H1 (cell line): ENCODE results near the gene SCAMP4.

Experiments used
- BACH1 ChIP-seq: IDR thresholded peaks from 2 replicates; pipeline ENCODE4 v1.6.1; 2012; ENCODE audit warnings: low read length, improper control_type of control experiment
- CREB1 ChIP-seq: IDR thresholded peaks from 2 replicates; pipeline ENCODE4 v1.6.1; 2012; ENCODE audit warnings: inconsistent platforms
- CTCF ChIP-seq, 3 experiments: IDR thresholded peaks; 1 replicate in 2 of 3; 2 replicates in 1 of 3; pipeline versions ENCODE4 v1.5.1 to v1.6.1; 2011; ENCODE audit warnings: low read length in 3 of 3, mild to moderate bottlenecking in 3 of 3, inconsistent platforms in 2 of 3, low read depth in 1 of 3, moderate library complexity in 1 of 3; ENCODE audit not compliant: insufficient read depth in 1 of 3; ENCODE audit errors: control extremely low read depth in 1 of 3
- E2F6 ChIP-seq: IDR thresholded peaks from 2 replicates; pipeline ENCODE4 v1.6.1; 2012; ENCODE audit warnings: inconsistent platforms
- GTF2F1 ChIP-seq: IDR thresholded peaks from 2 replicates; pipeline ENCODE4 v1.6.1; 2012; ENCODE audit warnings: low read depth, low read length, improper control_type of control experiment, borderline replicate concordance
- JUN ChIP-seq: IDR thresholded peaks from 2 replicates; pipeline ENCODE4 v1.6.1; 2011; ENCODE audit warnings: low read depth, mild to moderate bottlenecking, improper control_type of control experiment, low read length
- POLR2A ChIP-seq, 2 experiments: IDR thresholded peaks; 1 replicate in 1 of 2; 2 replicates in 1 of 2; pipeline ENCODE4 v1.6.1; 2011; ENCODE audit warnings: low read depth in 2 of 2, low read length in 2 of 2, mild to moderate bottlenecking in 2 of 2; ENCODE audit errors: control extremely low read depth in 1 of 2
- POLR2AphosphoS5 ChIP-seq: IDR thresholded peaks from 2 replicates; pipeline ENCODE4 v1.6.1; 2011; ENCODE audit warnings: low read depth, low read length
- SIRT6 ChIP-seq: IDR thresholded peaks from one replicate; pipeline ENCODE4 v1.7.1; 2012; ENCODE audit warnings: low read length, inconsistent platforms
- SIX5 ChIP-seq: IDR thresholded peaks from 2 replicates; pipeline ENCODE4 v1.6.1; 2011; ENCODE audit warnings: mild to moderate bottlenecking, low read depth, low read length
- TAF1 ChIP-seq: IDR thresholded peaks from 2 replicates; pipeline ENCODE4 v1.6.1; 2011; ENCODE audit warnings: mild to moderate bottlenecking, low read depth, low read length
- TEAD4 ChIP-seq: IDR thresholded peaks from 2 replicates; pipeline ENCODE4 v1.6.1; 2012; ENCODE audit warnings: low read depth, low read length, inconsistent platforms, mixed read lengths
- YY1 ChIP-seq: IDR thresholded peaks from 2 replicates; pipeline ENCODE4 v1.6.1; 2011; ENCODE audit warnings: low read depth, mild to moderate bottlenecking, low read length
- TF ChIP-seq, protein P1 (sequence below): IDR thresholded peaks from 2 replicates; pipeline ENCODE4 v1.6.1; 2012; ENCODE audit warnings: inconsistent platforms

GRCh38 chr19:1904860-1905109, 414 bp upstream of the SCAMP4 start:
- TF ChIP-seq TAF1, result no peak
- no peak for TF ChIP-seq YY1
- TF ChIP-seq CREB1, result no peak
- no peak for TF ChIP-seq CTCF (IDR thresholded peaks at IDR 0.05; ENCODE audit: control extremely low read depth in 1 of 3, insufficient read depth in 1 of 3, low read depth in 1 of 3, low read length in 3 of 3)
- 0 out of 2 replicates have a peak, but pooled peaks have one; percentile 4 for TF ChIP-seq E2F6
- no peak for TF ChIP-seq POLR2A (IDR thresholded peaks at IDR 0.05; ENCODE audit: control extremely low read depth in 1 of 2, low read depth in 2 of 2, low read length in 2 of 2)
- no peak for TF ChIP-seq JUN
- no peak for TF ChIP-seq TEAD4
- TF ChIP-seq, protein P1, sequence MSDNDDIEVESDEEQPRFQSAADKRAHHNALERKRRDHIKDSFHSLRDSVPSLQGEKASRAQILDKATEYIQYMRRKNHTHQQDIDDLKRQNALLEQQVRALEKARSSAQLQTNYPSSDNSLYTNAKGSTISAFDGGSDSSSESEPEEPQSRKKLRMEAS, result no peak
- TF ChIP-seq SIX5, result no peak
- no peak for TF ChIP-seq GTF2F1
- no peak for TF ChIP-seq BACH1
- TF ChIP-seq SIRT6, result no peak
- no peak for TF ChIP-seq POLR2AphosphoS5
